T-helper 17 cell (primary cell): Measurements from ENCODE around the gene GLO1. TPM values are rescaled to one million over a fixed set of nuclear protein-coding genes. Genes with fewer than 3 reads are reported as not detected.

Experiments
- ATAC-seq: fragments of 150-1000 bp; cut with Tn5 transposase; 2 replicates; pipeline ENCODE4 v1.10.0; 2021; ENCODE audit warnings: mild to moderate bottlenecking, moderate library complexity
- DNase-seq, 3 donors: peaks; one replicate each; pipeline versions ENCODE4 v3.0.0 to v3.0.0-alpha.2; 2020 to 2021
- H3K9me3 ChIP-seq: one replicate; pipeline ENCODE4 v1.7.0; 2013; ENCODE audit warnings: low read length, mild to moderate bottlenecking; ENCODE audit not compliant: control insufficient read depth, poor library complexity, severe bottlenecking
- H3K27ac Mint-ChIP-seq: one replicate; pipeline ENCODE4 v1.8.0; 2022; ENCODE audit warnings: mild to moderate bottlenecking, moderate library complexity, mixed read lengths
- H3K27me3 Mint-ChIP-seq: one replicate; pipeline ENCODE4 v1.8.0; 2022; ENCODE audit warnings: mixed read lengths
- H3K36me3 Mint-ChIP-seq: one replicate; pipeline ENCODE4 v1.8.0; 2022; ENCODE audit warnings: low read depth, mixed read lengths
- H3K4me1 Mint-ChIP-seq: one replicate; pipeline ENCODE4 v1.8.0; 2022; ENCODE audit warnings: mild to moderate bottlenecking, mixed read lengths
- H3K4me3 Mint-ChIP-seq: one replicate; pipeline ENCODE4 v1.8.0; 2022; ENCODE audit warnings: mild to moderate bottlenecking, moderate library complexity, mixed read lengths
- total RNA-seq, 4 donors: library from RNA in 2 of 4; stranded (reverse) in 2 of 4; gene quantifications; one replicate each; pipeline ENCODE4 v1.2.3 and lab custom pipeline; 2022 to 2026

The GLO1 gene
- total RNA-seq, 2 donors from 2014 or later = 22.4 to 27.7 TPM

DNA sequence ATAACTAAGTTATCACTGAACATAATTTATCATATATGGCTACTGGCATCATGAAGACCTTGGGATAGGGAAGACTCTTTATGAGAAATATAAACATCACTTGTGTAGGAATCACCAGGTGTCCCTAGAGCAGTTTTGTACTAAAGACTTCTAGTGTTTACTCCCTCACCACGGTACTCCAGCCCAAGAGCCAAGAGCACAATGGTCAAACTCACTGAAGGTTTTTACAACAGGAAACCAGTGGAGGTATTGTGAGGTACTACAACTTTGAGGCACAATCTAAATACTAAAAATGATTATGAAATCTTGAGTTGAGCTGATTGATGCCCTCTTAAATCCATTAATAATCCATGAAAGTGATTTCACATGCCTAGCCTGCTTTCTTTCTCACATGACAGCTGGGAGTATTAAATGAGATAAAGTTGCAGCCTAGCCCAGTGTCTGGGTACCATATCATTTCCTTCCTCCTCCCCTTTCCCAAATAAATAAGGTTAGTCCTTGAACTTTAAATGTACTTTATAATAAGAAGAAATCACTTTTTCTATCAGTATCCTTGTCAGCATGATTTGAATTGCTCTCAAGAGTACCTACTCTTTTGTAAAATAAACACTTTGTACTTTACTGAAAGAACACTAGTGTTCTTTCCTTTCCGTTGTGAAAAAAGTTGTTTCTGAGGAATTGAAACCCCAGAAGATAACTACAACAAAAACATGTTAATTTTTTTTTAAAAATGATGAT, 26.5 kb downstream of the GLO1 start:
- H3K27ac Mint-ChIP-seq = peak overlapping the region; percentile 72

DNA sequence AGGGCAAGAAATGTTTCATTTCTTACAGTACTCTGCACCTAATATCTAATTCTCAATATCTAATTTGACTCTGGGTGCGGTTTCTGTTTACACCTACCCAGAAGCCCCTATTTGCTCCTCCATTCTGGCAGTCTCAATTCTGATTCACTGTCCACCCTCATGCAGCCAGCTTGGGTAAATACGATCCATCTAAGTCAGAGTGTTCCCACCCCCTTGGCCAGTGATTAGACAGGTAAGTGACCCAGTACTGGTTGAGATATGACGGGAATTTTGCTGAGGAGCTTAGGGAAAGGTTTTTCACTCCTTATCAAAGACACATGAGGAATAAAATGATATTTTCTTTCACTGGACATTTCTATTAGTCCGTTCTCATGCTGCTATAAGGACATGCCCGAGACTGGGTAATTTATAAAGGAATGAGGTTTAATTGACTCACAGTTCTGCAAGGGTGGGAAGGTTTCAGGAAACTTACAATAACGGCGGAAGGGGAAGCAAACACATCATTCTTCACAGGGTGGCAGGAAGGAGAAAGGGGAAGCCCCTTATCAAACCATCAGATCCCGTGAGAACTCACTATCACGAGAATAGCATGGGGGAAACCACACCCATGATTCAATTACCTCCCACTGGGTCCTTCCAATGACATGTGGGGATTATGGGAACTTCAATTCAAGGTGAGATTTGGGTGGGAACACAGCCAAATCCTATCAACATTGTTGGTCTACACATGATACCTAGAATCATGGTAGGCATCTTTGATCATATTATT, 29.4 kb downstream of the GLO1 start:
- DNase-seq = no peak
- Mint-ChIP-seq H3K27ac (no peak overlapping the region), H3K27me3 (no peaks in the 10 kb centered on the region), H3K4me3 (no peak overlapping the region), H3K4me1 (peaks cover 16% of the 10 kb centered on the region), H3K36me3 (peaks cover 2% of the 10 kb centered on the region)
- ATAC-seq = peak; percentile 50
- no peaks in the 10 kb centered on the region for H3K9me3 ChIP-seq

More for the DNA sequence above, 26.5 kb downstream of the GLO1 start:
- Mint-ChIP-seq H3K36me3 (peaks cover 2% of the 10 kb centered on the region), H3K4me1 (peaks cover 16% of the 10 kb centered on the region), H3K4me3 (no peak overlapping the region), H3K27me3 (no peaks in the 10 kb centered on the region)
- no peaks in the 10 kb centered on the region for H3K9me3 ChIP-seq
- no peak for DNase-seq
- ATAC-seq = no peak

DNA sequence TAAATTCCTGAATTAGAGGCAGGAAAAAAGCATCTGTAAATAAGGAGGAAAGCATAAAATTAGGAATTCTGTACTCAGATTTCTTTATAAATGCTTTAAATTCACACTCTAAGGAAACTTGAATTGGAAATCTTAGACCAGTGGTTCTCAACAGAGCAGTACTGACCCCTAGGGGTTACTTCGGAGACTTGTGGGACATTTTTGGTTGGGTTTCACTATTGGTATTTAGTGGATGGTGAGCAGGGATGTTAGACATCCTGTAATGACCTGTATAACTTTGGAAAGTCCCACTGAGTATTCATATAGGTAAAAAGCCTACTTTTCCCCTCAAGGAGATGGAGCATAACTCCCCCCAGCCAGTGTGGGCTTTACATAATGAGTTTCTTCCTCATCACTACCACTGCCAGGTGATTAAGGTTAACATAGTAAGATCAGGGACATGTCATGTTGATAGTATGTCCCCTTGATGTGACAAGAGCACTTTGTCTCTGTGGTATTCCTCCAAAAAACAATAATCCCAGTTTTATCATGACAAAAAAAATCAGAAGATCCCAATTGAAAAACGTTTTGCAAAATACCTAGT, 31.0 kb downstream of the GLO1 start:
- Mint-ChIP-seq H3K4me1 (peaks cover 13% of the 10 kb centered on the region), H3K27me3 (no peaks in the 10 kb centered on the region), H3K36me3 (no peaks in the 10 kb centered on the region), H3K27ac (no peak overlapping the region), H3K4me3 (no peak overlapping the region)
- ATAC-seq (peak; percentile 88), DNase-seq (peak in 1 of 3 donors; percentile 6)
- no peaks in the 10 kb centered on the region for H3K9me3 ChIP-seq

DNA sequence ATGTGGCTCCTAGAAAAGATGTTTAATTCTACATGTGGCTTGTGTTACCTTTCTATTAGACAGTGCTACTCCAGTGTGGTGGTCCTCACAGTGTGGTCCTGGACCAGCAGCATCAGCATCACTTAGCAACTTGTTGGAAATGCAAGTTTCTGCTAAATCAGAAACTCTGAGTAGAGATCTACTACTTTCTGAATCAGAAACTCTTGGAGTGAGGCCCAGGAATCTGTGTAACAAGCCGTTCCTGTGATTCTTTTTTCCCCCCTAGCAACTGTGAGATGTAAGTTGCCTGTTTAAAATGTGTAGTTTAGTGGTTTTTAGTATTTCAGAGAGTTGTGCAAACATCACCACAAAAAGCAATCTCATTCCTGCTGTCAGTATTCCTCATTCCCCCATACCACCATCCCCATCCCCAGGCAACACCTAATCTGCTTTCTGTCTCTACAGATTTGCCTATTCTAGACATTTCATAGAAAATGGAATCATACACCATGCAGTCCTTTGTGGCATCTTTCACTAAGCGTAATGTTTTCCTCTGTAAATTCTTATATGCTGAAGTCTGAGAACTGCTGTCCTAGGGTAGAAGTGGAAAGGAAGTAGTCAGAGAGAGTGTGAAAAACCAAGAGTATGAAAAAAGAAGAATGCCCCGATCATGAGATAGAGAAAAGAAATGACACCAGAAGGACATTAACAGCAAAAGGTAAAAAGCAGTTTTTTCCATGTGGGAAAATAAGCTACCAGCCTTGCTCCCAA, 44.4 kb downstream of the GLO1 start:
- no peaks in the 10 kb centered on the region for H3K9me3 ChIP-seq
- peaks cover 4% of the 10 kb centered on the region for H3K4me1 Mint-ChIP-seq
- DNase-seq = no peak
- no peaks in the 10 kb centered on the region for H3K27me3 Mint-ChIP-seq
- H3K27ac Mint-ChIP-seq = no peak overlapping the region
- no peak for ATAC-seq
- H3K4me3 Mint-ChIP-seq = no peak overlapping the region
- peaks cover 6% of the 10 kb centered on the region for H3K36me3 Mint-ChIP-seq

- Mint-ChIP-seq H3K27ac (no peak overlapping the region), H3K4me1 (peaks cover 4% of the 10 kb centered on the region), H3K27me3 (no peaks in the 10 kb centered on the region), H3K4me3 (no peak overlapping the region), H3K36me3 (peaks cover 6% of the 10 kb centered on the region)
- no peaks in the 10 kb centered on the region for H3K9me3 ChIP-seq
- no peak for ATAC-seq
- no peak for DNase-seq
Measured at GRCh38 chr6:38656896-38657295, 46.0 kb downstream of the GLO1 start.

DNA sequence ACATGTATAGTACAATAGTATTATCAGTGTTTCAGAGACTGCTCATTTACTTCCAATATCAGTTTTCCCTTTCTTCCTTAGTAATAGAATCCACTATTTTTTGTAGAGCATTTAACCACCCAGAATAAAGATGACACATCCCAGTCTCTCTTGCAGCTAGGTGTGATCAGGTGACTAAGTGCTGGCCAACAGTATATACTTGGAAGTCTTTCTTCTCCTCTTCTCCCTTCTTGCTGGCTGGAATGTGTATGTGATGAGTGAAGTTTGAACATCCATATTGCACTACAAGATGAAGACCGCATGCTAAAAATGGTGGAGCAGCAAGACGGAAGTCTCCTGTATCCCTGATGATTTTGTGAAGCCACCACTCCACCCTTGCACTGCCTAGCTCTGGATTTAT, 48.7 kb downstream of the GLO1 start:
- no peaks in the 10 kb centered on the region for H3K27me3 Mint-ChIP-seq
- H3K4me3 Mint-ChIP-seq = no peak overlapping the region
- no peak for ATAC-seq
- no peak overlapping the region for H3K27ac Mint-ChIP-seq
- no peak for DNase-seq
- no peaks in the 10 kb centered on the region for H3K9me3 ChIP-seq
- peaks cover 9% of the 10 kb centered on the region for H3K36me3 Mint-ChIP-seq
- H3K4me1 Mint-ChIP-seq = peaks cover 4% of the 10 kb centered on the region

DNA sequence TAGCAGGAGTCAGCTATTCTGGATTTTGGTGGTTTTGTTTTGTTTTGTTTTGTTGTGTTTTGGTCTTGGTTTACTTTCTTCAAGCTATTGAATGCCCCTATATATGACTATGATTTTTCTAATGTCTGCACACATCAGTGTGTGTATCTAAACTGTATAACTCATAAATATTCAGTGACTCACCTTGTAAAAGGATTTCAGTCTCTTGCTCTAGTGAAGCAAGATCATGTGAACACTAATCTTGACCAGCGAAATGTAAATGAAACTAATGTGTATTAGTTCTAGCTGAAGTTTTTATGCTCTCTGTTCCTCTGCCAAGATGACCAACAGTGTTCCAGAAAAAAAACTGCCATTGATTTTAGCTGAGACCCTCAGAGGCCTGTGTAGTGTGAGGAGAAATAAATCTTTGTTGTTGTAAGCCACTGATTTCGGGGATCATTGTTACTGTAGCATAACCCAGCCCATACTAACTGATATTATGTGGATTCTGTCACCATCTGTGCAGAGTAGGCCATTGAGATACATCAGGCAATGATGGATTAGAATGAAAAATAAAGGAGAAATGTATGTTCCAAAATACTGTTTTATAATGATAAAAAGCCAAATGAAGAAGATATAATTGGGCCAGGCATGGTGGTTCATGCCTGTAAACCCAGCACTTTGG, 51.7 kb downstream of the GLO1 start:
- Mint-ChIP-seq H3K4me1 (peaks cover 7% of the 10 kb centered on the region), H3K27me3 (no peaks in the 10 kb centered on the region), H3K4me3 (no peak overlapping the region), H3K36me3 (peaks cover 8% of the 10 kb centered on the region), H3K27ac (no peak overlapping the region)
- H3K9me3 ChIP-seq = no peaks in the 10 kb centered on the region
- ATAC-seq = no peak
- no peak for DNase-seq

GRCh38 chr6:38650207-38650752, 52.7 kb downstream of the GLO1 start:
- DNase-seq = no peak
- H3K27me3 Mint-ChIP-seq = no peaks in the 10 kb centered on the region
- peaks cover 9% of the 10 kb centered on the region for H3K36me3 Mint-ChIP-seq
- H3K27ac Mint-ChIP-seq = no peak overlapping the region
- H3K9me3 ChIP-seq = no peaks in the 10 kb centered on the region
- H3K4me3 Mint-ChIP-seq = no peak overlapping the region
- H3K4me1 Mint-ChIP-seq = peaks cover 7% of the 10 kb centered on the region
- ATAC-seq = no peak

GRCh38 chr6:38649744-38650143, 53.2 kb downstream of the GLO1 start:
- Mint-ChIP-seq H3K27ac (no peak overlapping the region), H3K36me3 (peaks cover 9% of the 10 kb centered on the region), H3K4me1 (peaks cover 7% of the 10 kb centered on the region), H3K27me3 (no peaks in the 10 kb centered on the region), H3K4me3 (no peak overlapping the region)
- DNase-seq (no peak), ATAC-seq (no peak)
- H3K9me3 ChIP-seq = no peaks in the 10 kb centered on the region

- no peak overlapping the region for H3K27ac Mint-ChIP-seq
- no peak overlapping the region for H3K4me3 Mint-ChIP-seq
- peaks cover 9% of the 10 kb centered on the region for H3K36me3 Mint-ChIP-seq
- H3K4me1 Mint-ChIP-seq = peaks cover 5% of the 10 kb centered on the region
- no peak for DNase-seq
- no peaks in the 10 kb centered on the region for H3K27me3 Mint-ChIP-seq
- ATAC-seq = no peak
- no peaks in the 10 kb centered on the region for H3K9me3 ChIP-seq
Measured at GRCh38 chr6:38648629-38649028, 54.3 kb downstream of the GLO1 start.

DNA sequence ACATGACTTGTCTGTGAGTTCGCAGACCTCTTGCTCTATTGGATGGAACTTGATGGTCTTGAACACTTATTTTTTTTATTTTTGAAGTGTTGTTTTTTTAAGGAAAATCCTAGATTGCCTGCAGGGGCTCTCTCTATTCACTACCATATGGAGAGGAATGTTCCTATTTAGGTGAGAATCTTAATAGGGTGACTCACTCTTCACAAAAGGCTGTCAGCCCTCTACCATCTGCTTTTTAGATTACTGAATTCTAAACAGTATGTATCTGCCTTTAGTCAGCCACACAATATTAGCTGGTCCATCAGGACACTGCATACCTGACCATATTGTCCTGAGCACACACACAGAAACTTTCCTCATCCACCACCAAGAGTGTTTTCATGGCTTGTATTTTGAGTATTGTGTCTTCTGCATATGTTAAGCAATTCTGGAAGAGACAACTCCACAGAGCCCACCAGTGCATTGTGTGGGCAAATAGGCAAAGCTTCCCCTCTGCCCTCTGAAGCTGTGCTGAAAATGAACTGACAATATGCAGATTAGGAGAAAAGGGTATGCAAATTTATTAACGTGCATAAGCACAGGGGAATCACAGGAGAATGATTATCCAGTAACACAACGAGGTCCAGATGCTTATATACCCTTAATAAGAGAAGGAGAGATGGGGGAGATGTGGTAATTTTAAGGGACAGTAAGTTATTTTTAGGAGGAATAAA, 56.6 kb downstream of the GLO1 start:
- no peak overlapping the region for H3K27ac Mint-ChIP-seq
- peaks cover 9% of the 10 kb centered on the region for H3K36me3 Mint-ChIP-seq
- H3K4me3 Mint-ChIP-seq = no peak overlapping the region
- H3K4me1 Mint-ChIP-seq = peaks cover 15% of the 10 kb centered on the region
- no peaks in the 10 kb centered on the region for H3K9me3 ChIP-seq
- no peaks in the 10 kb centered on the region for H3K27me3 Mint-ChIP-seq
- ATAC-seq (no peak), DNase-seq (no peak)

DNA sequence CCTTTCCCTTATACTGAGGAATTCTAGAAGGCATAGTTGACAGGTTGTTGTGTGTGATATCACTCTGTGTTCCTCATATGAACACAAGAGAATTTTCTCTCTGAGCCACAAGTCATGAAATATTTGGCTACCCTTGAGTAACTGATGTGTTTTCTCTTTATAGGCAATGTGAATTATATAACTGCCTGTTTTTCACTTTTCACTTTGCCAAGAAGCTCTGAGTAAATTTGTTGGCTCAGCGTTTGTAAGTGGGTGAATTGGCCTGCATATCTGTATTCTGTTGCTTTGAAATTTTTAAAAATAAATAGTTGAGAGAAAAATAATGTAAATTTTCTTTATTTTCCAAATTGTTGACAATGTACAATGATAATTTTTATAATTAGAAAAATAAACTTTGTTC, 58.0 kb downstream of the GLO1 start:
- Mint-ChIP-seq H3K27ac (no peak overlapping the region), H3K27me3 (no peaks in the 10 kb centered on the region), H3K36me3 (peaks cover 5% of the 10 kb centered on the region), H3K4me3 (no peak overlapping the region), H3K4me1 (peaks cover 24% of the 10 kb centered on the region)
- ATAC-seq (no peak), DNase-seq (no peak)
- no peaks in the 10 kb centered on the region for H3K9me3 ChIP-seq
